Epithelial cell of proximal tubule (primary cell): ENCODE data around the gene SCUBE2. TPM values are rescaled to one million over a fixed set of nuclear protein-coding genes. Genes with fewer than 3 reads are reported as not detected.

Experiments
- DNase-seq: peaks from one replicate; pipeline ENCODE4 v3.0.0-alpha.2; 2011; ENCODE audit warnings: low read depth
- H3K4me3 ChIP-seq: 2 replicates; pipeline ENCODE4 v1.5.1; 2011; ENCODE audit warnings: low read depth, mild to moderate bottlenecking, low read length
- total RNA-seq: library from RNA; depleted of rRNA; stranded (reverse); fragments of >200 nt; gene quantifications from 2 replicates; pipeline ENCODE4 v1.2.3, GENCODE V29; 2015
- TF ChIP-seq, protein P1 (sequence below): conservative IDR thresholded peaks from 2 replicates; pipeline ENCODE4 v1.5.1; 2012; ENCODE audit warnings: low read depth, mild to moderate bottlenecking, low read length

The SCUBE2 gene
- total RNA-seq, 1 donor from 2014 or later: 0.17 TPM

GRCh38 chr11:9123595-9124304, 32.4 kb upstream of the SCUBE2 start:
- H3K4me3 ChIP-seq: no peak overlapping the region
- no peak for DNase-seq
- TF ChIP-seq, protein P1, sequence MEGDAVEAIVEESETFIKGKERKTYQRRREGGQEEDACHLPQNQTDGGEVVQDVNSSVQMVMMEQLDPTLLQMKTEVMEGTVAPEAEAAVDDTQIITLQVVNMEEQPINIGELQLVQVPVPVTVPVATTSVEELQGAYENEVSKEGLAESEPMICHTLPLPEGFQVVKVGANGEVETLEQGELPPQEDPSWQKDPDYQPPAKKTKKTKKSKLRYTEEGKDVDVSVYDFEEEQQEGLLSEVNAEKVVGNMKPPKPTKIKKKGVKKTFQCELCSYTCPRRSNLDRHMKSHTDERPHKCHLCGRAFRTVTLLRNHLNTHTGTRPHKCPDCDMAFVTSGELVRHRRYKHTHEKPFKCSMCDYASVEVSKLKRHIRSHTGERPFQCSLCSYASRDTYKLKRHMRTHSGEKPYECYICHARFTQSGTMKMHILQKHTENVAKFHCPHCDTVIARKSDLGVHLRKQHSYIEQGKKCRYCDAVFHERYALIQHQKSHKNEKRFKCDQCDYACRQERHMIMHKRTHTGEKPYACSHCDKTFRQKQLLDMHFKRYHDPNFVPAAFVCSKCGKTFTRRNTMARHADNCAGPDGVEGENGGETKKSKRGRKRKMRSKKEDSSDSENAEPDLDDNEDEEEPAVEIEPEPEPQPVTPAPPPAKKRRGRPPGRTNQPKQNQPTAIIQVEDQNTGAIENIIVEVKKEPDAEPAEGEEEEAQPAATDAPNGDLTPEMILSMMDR: no peak

DNA sequence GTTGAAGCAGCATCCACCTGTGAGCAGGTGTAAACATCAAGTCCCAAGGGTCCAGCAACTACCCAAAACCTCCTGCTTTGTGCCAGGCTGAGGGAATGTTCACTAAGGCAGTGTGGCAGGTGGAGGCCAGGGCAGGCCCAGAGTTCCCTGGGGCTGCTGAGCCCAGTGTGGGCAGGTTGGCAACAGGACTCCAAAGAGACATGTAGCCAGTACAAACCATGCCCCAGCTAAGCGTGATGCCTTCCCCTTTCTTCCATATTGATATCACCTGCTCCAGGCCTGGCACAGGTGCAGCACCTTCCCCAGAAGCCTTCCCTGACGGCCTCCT, 30.0 kb upstream of the SCUBE2 start:
- TF ChIP-seq, protein P1: no peak
- DNase-seq: no peak
- H3K4me3 ChIP-seq: no peak overlapping the region

- TF ChIP-seq, protein P1: peak; percentile 46
- no peak for DNase-seq
- no peak overlapping the region for H3K4me3 ChIP-seq
Measured at GRCh38 chr11:9120664-9121468, 29.5 kb upstream of the SCUBE2 start.

DNA sequence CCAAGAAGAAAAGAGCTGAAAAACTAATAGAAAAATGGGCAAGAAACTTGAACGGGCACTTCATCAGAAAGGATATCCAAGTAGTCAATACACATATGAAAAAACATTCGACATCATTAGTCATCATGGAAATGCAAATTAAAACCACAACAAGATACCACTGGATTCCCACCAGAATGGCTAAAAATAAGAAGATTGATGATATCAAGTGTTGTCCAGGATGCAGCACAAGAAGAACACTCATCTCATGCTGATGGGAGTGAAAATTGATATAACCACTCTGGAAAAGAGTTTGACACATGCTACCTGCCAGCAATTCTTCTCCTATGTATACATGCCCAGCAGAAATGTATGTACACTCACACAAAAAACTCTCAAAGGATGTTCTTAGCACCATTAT, 26.9 kb upstream of the SCUBE2 start:
- no peak for DNase-seq
- H3K4me3 ChIP-seq: no peak overlapping the region
- TF ChIP-seq, protein P1: no peak

GRCh38 chr11:9112075-9112474, 20.7 kb upstream of the SCUBE2 start:
- no peak overlapping the region for H3K4me3 ChIP-seq
- TF ChIP-seq, protein P1: no peak
- no peak for DNase-seq

DNA sequence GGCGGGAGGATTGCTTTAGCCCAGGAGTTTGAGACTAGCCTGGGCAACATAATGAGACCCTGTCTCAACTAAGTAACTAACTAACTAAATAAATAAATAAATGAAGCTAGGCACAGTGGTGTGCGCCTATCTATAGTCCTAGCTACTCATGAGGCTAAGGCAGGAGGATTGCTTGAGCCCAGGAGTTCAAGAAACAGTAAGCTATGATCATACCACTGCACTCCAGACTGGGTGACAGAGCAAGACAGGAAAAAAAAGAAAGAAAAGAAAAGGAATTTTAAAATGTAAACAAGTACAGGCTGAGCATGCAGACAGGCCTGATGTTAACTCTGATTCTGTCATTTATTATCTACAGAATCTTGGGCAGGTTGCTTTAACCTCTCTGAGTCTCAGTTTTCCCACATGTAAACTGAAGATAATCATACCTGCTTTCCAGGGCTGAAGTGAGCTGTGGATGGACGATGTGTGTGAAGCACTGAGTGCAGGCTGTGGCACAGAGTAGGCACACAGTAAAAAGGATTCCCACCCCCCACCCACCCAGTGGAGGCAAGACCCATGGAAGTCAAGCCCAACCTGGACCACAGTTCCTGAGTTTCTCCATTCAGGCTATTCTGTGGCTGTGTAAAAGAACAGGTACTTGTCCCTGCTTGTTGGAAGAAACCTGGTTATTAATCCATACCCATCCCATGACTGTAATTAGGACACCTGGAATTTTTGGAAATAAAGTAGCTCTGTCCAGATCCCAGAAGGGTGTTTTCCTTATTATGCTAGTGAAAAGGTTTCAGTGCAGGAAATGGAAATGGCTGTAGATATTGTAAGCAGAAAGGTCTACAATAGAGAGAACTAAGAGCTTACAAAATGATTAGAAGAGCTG, 18.7 kb upstream of the SCUBE2 start:
- H3K4me3 ChIP-seq: no peak overlapping the region
- DNase-seq: no peak
- TF ChIP-seq, protein P1: no peak
